OCI-LY7 (cell line): ENCODE results near the gene PPP2R1B. TPM values are rescaled to one million over a fixed set of nuclear protein-coding genes. Genes with fewer than 3 reads are reported as not detected.
A peak's percentile ranks its signal among the peaks of the same experiment; 100 is the strongest.

ENCODE experiments used
- BruUV-seq: library from RNA; stranded (reverse); fragments of 400-500 nt; replicated peaks from 2 replicates; lab custom pipeline; 2021; lab: Mats Ljungman, UMichigan
- CTCF ChIA-PET: fragments of 300-600 bp; sonication (Branson Sonifier 250); formaldehyde crosslinking; loops from one replicate; lab custom pipeline; 2022; ENCODE audit warnings: antibody characterized with exemption; ENCODE audit not compliant: unreplicated experiment; lab: Charles Lee
- POLR2A ChIA-PET: fragments of 300-600 bp; sonication (Branson Sonifier 250); formaldehyde crosslinking; loops from one replicate; lab custom pipeline; 2022; ENCODE audit warnings: antibody characterized with exemption; lab: Charles Lee
- DNase-seq: peaks from one replicate; pipeline ENCODE4 v3.0.0-alpha.2; 2015; ENCODE audit warnings: low spot score
- H2AFZ ChIP-seq: fragments of 200-600 bp; sonication (generic), shearing (Covaris generic); 2 replicates; pipeline ENCODE4 v1.6.1; 2014; ENCODE audit warnings: mild to moderate bottlenecking, antibody characterized with exemption, low read length, moderate library complexity
- H3K27ac ChIP-seq: fragments of 200-600 bp; sonication (generic); 2 replicates; pipeline ENCODE4 v1.5.1; 2014; ENCODE audit warnings: mixed run types, low read depth, mild to moderate bottlenecking, moderate library complexity, low read length, inconsistent platforms; ENCODE audit not compliant: poor library complexity, severe bottlenecking
- H3K36me3 ChIP-seq: fragments of 200-600 bp; sonication (generic); 2 replicates; pipeline ENCODE4 v1.6.1; 2014; ENCODE audit warnings: mild to moderate bottlenecking, antibody characterized with exemption, low read length, moderate library complexity, mixed read lengths; ENCODE audit not compliant: insufficient read depth
- H3K4me1 ChIP-seq: fragments of 200-600 bp; sonication (generic); 2 replicates; pipeline ENCODE4 v1.5.1; 2014; ENCODE audit warnings: mild to moderate bottlenecking, low read length; ENCODE audit not compliant: insufficient read depth, poor library complexity, severe bottlenecking
- H3K4me2 ChIP-seq: fragments of 200-600 bp; sonication (generic); 2 replicates; pipeline ENCODE4 v1.6.1; 2014; ENCODE audit warnings: mild to moderate bottlenecking, low read length
- H3K4me3 ChIP-seq: fragments of 200-600 bp; sonication (generic); 2 replicates; pipeline ENCODE4 v1.5.1; 2014; ENCODE audit warnings: mild to moderate bottlenecking, low read depth, low read length; ENCODE audit not compliant: poor library complexity, severe bottlenecking
- H3K79me2 ChIP-seq: fragments of 200-600 bp; sonication (generic); 2 replicates; pipeline ENCODE4 v1.6.1; 2016; ENCODE audit warnings: low read depth, mild to moderate bottlenecking, low read length, moderate library complexity, mixed read lengths; ENCODE audit not compliant: insufficient read depth
- H3K9me2 ChIP-seq: fragments of 200-600 bp; sonication (generic); 2 replicates; pipeline ENCODE4 v1.6.1; 2016; ENCODE audit warnings: mild to moderate bottlenecking, low read length, mixed read lengths; ENCODE audit not compliant: insufficient read depth
- H3K9me3 ChIP-seq: fragments of 200-600 bp; sonication (generic); 2 replicates; pipeline ENCODE4 v1.6.1; 2014; ENCODE audit warnings: mild to moderate bottlenecking, mixed run types, low read length, mixed read lengths
- H4K20me1 ChIP-seq: fragments of 200-600 bp; sonication (generic); 2 replicates; pipeline ENCODE4 v1.6.1; 2014; ENCODE audit warnings: mild to moderate bottlenecking, antibody characterized with exemption, low read length, moderate library complexity, mixed read lengths; ENCODE audit not compliant: insufficient read depth
- CTCF ChIP-seq: fragments of 200-600 bp; sonication (generic); conservative IDR thresholded peaks from 2 replicates; pipeline ENCODE4 v1.5.1; 2014; ENCODE audit warnings: mild to moderate bottlenecking, antibody characterized with exemption, low read length, moderate library complexity, mixed read lengths
- EZH2phosphoT487 ChIP-seq: fragments of 200-600 bp; sonication (generic); IDR thresholded peaks from 2 replicates; pipeline ENCODE4 v1.6.1; 2018; ENCODE audit warnings: low read depth, borderline replicate concordance, mild to moderate bottlenecking, mixed run types, antibody characterized with exemption, low read length, moderate library complexity, mixed read lengths
- intact Hi-C: fragments of 100-400 bp; cut with micrococcal nuclease; formaldehyde crosslinking; loops from one replicate; pipeline ENCODE4 v1.10.0; 2022; ENCODE audit not compliant: unreplicated experiment
- total RNA-seq, 2 experiments: library from RNA; depleted of rRNA in 1 of 2; stranded (reverse); fragments of >200 nt in 1 of 2; shearing (Covaris generic) in 1 of 2; gene quantifications; 2 replicates each; pipeline ENCODE4 v1.2.3, GENCODE V29; 2014 to 2022

Gene PPP2R1B
- total RNA-seq, 2 experiments from 2014 or later = 50.6 to 84.2 TPM

- no peak for DNase-seq
- ChIA-PET CTCF (interaction anchor here (2.0 kb wide), 1 partner anchor 96 kb away, joined by 6 read pairs; no protein-coding TSS in a partner anchor), POLR2A (interaction anchor here (0.5 to 4.2 kb wide), 7 partner anchors 8 to 172 kb away, joined by 3 to 17 read pairs (median 4); no protein-coding TSS in a partner anchor)
- intact Hi-C loops = no loop called here
- Histone ChIP-seq H3K79me2 (peaks cover 18% of the 10 kb centered on the region; the same call in 1 of the 2 replicates), H2AFZ (no peak overlapping the region), H3K4me3 (no peak overlapping the region), H3K27ac (no peak overlapping the region), H3K4me2 (0 out of 2 replicates have a peak overlapping the region, but pooled peaks have one; percentile 65), H4K20me1 (no peaks in the 10 kb centered on the region), H3K9me3 (no peaks in the 10 kb centered on the region), H3K9me2 (no peaks in the 10 kb centered on the region), H3K4me1 (peaks cover 54% of the 10 kb centered on the region), H3K36me3 (peaks cover 38% of the 10 kb centered on the region)
- BruUV-seq = no TSS peak
- TF ChIP-seq EZH2phosphoT487 = no peak
Measured at GRCh38 chr11:111700162-111700561, 66.0 kb downstream of the PPP2R1B start.

DNA sequence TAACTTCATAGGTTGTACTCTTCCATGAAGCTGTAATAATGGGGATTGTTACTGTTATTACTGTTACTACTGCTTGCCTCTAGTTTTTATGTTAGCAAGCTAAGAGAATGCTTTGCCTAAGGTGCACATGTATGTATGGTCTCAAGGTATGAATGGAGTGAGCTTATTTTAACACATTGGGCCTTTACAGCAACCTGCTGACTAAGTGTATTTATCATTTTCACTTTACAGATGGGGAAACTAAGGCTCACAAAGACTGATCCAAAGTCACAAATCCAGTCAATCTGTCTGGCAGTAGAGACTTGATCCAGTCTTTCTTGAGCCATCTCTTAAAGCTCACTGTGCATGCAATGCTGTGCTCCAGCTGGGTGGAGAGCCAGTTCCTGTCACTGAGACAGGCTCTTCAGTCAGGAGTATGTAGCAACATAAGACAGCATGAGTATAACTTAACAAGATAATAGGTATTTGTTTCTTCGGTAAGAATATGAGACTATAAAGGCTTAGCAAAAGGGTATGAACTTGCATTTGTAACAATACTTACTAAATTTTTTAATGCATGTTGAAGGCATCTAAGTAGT, 66.5 kb downstream of the PPP2R1B start:
- ChIA-PET POLR2A (interaction anchor here (0.5 to 4.2 kb wide), 11 partner anchors 8 to 172 kb away, joined by 3 to 17 read pairs (median 3); no protein-coding TSS in a partner anchor), CTCF (interaction anchor here (0.6 to 2.0 kb wide), 2 partner anchors 15 to 95 kb away, joined by 3 to 6 read pairs; no protein-coding TSS in a partner anchor)
- BruUV-seq = no TSS peak
- Histone ChIP-seq H2AFZ (no peak overlapping the region), H3K27ac (peak overlapping the region; percentile 94), H3K4me1 (peaks cover 59% of the 10 kb centered on the region), H3K79me2 (peaks cover 18% of the 10 kb centered on the region; the same call in 1 of the 2 replicates), H3K4me3 (no peak overlapping the region), H3K4me2 (peak overlapping the region; percentile 65), H4K20me1 (no peaks in the 10 kb centered on the region), H3K9me2 (no peaks in the 10 kb centered on the region), H3K9me3 (no peaks in the 10 kb centered on the region), H3K36me3 (peaks cover 33% of the 10 kb centered on the region)
- TF ChIP-seq EZH2phosphoT487 = no peak
- no peak for TF ChIP-seq CTCF
- peak; percentile 41 for DNase-seq
- intact Hi-C loops = loop anchor here (2.0 to 5.0 kb wide), 2 partner anchors 78 to 97 kb away; partner anchors contain the start of gene SIK2

DNA sequence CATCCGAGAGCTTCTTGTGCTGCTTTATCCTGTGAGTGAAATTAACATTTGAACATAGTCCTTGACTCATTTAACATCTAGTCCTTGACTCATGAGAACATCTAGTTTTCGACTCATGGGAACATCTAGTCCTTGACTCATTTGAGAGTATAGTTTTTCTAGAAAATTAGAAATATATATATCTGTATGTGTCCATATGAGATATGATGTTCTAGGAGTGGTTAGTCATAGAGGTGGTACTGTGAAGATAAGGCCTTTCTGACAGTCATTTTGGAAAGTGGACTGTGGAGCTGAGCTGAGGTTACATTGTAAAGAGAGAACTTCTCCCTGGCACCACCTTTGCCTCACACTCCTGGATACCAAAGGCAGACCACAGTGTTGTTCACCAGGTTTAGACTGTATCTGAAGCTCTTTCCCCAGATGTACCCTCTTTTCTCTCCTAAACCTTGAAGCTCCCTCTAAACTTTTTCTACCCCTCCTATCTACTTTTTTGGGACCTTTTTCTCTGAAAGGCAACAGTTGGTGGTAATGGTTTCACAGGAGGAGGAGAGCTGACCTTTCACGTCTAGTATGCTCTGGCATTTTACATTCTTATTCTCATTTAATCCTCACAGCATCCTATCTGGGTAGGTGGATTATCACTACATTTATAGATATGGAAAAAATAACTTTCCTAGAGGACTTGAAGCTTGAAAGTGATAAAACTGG, 67.2 kb downstream of the PPP2R1B start:
- peaks cover 65% of the 10 kb centered on the region for H3K4me1 ChIP-seq
- H3K36me3 ChIP-seq = peaks cover 27% of the 10 kb centered on the region
- no peak overlapping the region for H2AFZ ChIP-seq
- H4K20me1 ChIP-seq = no peaks in the 10 kb centered on the region
- H3K4me3 ChIP-seq = no peak overlapping the region
- ChIA-PET POLR2A (interaction anchor here (0.8 to 4.2 kb wide), 8 partner anchors 12 to 96 kb away, joined by 3 to 17 read pairs (median 4); no protein-coding TSS in a partner anchor), CTCF (interaction anchor here (0.6 to 2.0 kb wide), 2 partner anchors 15 to 95 kb away, joined by 3 to 6 read pairs; no protein-coding TSS in a partner anchor)
- no peaks in the 10 kb centered on the region for H3K9me2 ChIP-seq
- TF ChIP-seq EZH2phosphoT487 (no peak), CTCF (no peak)
- intact Hi-C loops = loop anchor here (2.0 to 5.0 kb wide), 2 partner anchors 78 to 96 kb away; partner anchors contain the start of gene SIK2
- H3K27ac ChIP-seq = peak overlapping the region; percentile 94
- DNase-seq = no peak
- H3K79me2 ChIP-seq = peaks cover 18% of the 10 kb centered on the region; the same call in 1 of the 2 replicates
- no peaks in the 10 kb centered on the region for H3K9me3 ChIP-seq
- peak overlapping the region; percentile 65 for H3K4me2 ChIP-seq
- BruUV-seq = no TSS peak
